ENCODE measurements around the gene EGFL7. TPM values are rescaled to one million over a fixed set of nuclear protein-coding genes. Genes with fewer than 3 reads are reported as not detected.

Gene EGFL7
- total RNA-seq, 2 experiments from 2014 or later = 0.90 to 0.93 TPM

DNA sequence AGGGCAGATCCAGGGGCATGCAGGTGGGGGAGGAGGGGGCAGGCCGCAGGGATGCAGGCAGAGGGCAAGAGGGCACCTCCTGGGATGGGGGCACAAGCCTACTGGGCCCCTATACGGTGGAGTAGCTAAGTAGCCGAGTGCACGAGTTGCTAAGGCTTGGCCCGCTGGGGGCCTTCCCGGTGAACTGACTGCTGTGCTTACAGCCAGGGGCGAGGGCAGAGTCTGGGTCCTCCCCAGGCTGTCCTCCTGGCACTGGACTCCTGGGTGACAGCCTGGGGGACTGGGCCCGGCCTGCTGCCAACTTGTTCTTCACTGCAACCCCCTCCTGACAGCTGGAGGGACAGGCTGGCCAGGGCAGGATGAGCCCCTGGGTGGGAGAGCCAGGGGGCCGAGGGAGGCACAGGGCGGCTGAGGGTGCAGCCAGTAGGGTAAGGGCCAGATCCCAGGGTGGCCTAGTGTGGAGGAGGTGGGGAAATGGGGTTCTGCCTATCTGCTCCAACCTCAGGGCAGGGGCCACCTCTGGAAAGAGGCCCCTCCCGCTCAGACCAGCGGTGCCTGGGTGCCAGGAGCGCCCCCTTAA is 1.7 kb upstream of the EGFL7 start:
- H3K4me3 Mint-ChIP-seq = no peak overlapping the region
- no peaks in the 10 kb centered on the region for H3K36me3 Mint-ChIP-seq
- peaks cover 36% of the 10 kb centered on the region for H3K27me3 Mint-ChIP-seq
- H3K9me3 Mint-ChIP-seq = no peaks in the 10 kb centered on the region
- POLR2A ChIA-PET = no interaction called here
- H3K4me1 Mint-ChIP-seq (ENCODE audit: low read depth) = peaks cover 10% of the 10 kb centered on the region
- intact Hi-C loops (cut with micrococcal nuclease) = no loop called here
- CTCF ChIA-PET = interaction anchor here (1.0 kb wide), 1 partner anchor 10 kb away, joined by 3 read pairs; no protein-coding TSS in a partner anchor
- no peak overlapping the region for H3K27ac Mint-ChIP-seq
- no peak for DNase-seq

GRCh38 chr9:136661641-136662325 is 933 bp upstream of the EGFL7 start:
- H3K27me3 Mint-ChIP-seq = peaks cover 36% of the 10 kb centered on the region
- H3K9me3 Mint-ChIP-seq = no peaks in the 10 kb centered on the region
- no peak overlapping the region for H3K27ac Mint-ChIP-seq
- DNase-seq = no peak
- no peaks in the 10 kb centered on the region for H3K36me3 Mint-ChIP-seq
- intact Hi-C loops (cut with micrococcal nuclease) = no loop called here
- no peak overlapping the region for H3K4me3 Mint-ChIP-seq
- ChIA-PET CTCF (interaction anchor here (1.0 to 1.4 kb wide), 2 partner anchors 10 to 17 kb away, joined by 3 to 4 read pairs; no protein-coding TSS in a partner anchor), POLR2A (no interaction called here)
- peaks cover 10% of the 10 kb centered on the region for H3K4me1 Mint-ChIP-seq (ENCODE audit: low read depth)

- no peak overlapping the region for H3K4me3 Mint-ChIP-seq
- peaks cover 10% of the 10 kb centered on the region for H3K4me1 Mint-ChIP-seq (ENCODE audit: low read depth)
- intact Hi-C loops (cut with micrococcal nuclease) = no loop called here
- CTCF ChIA-PET = interaction anchor here (1.0 to 1.4 kb wide), 2 partner anchors 9 to 17 kb away, joined by 3 to 4 read pairs; no protein-coding TSS in a partner anchor
- POLR2A ChIA-PET = no interaction called here
- no peaks in the 10 kb centered on the region for H3K36me3 Mint-ChIP-seq
- H3K9me3 Mint-ChIP-seq = no peaks in the 10 kb centered on the region
- no peak overlapping the region for H3K27ac Mint-ChIP-seq
- H3K27me3 Mint-ChIP-seq = peaks cover 31% of the 10 kb centered on the region
- DNase-seq = no peak
Observed at GRCh38 chr9:136662326-136662655, 425 bp upstream of the EGFL7 start.

GRCh38 chr9:136664000-136664915 is 1.5 kb downstream of the EGFL7 start:
- intact Hi-C loops (cut with micrococcal nuclease) = no loop called here
- peaks cover 2% of the 10 kb centered on the region for H3K4me1 Mint-ChIP-seq (ENCODE audit: low read depth)
- peaks cover 23% of the 10 kb centered on the region for H3K27me3 Mint-ChIP-seq
- DNase-seq = no peak
- H3K4me3 Mint-ChIP-seq = no peak overlapping the region
- ChIA-PET POLR2A (no interaction called here), CTCF (interaction anchor here (0.7 to 1.6 kb wide), 4 partner anchors 8 to 178 kb away, joined by 3 to 4 read pairs (median 4); no protein-coding TSS in a partner anchor)
- H3K36me3 Mint-ChIP-seq = no peaks in the 10 kb centered on the region
- H3K9me3 Mint-ChIP-seq = no peaks in the 10 kb centered on the region
- H3K27ac Mint-ChIP-seq = no peak overlapping the region

- H3K36me3 Mint-ChIP-seq = no peaks in the 10 kb centered on the region
- peaks cover 18% of the 10 kb centered on the region for H3K27me3 Mint-ChIP-seq
- DNase-seq = peak; percentile 27
- no peaks in the 10 kb centered on the region for H3K9me3 Mint-ChIP-seq
- peak overlapping the region; percentile 62 for H3K4me3 Mint-ChIP-seq
- H3K4me1 Mint-ChIP-seq (ENCODE audit: low read depth) = peaks cover 2% of the 10 kb centered on the region
- H3K27ac Mint-ChIP-seq = no peak overlapping the region
- intact Hi-C loops (cut with micrococcal nuclease) = no loop called here
- POLR2A ChIA-PET = no interaction called here
- CTCF ChIA-PET = interaction anchor here (1.3 to 1.6 kb wide), 2 partner anchors 9 to 62 kb away, joined by 3 to 4 read pairs; no protein-coding TSS in a partner anchor
Observed at GRCh38 chr9:136665111-136665703, 2.5 kb downstream of the EGFL7 start.

DNA sequence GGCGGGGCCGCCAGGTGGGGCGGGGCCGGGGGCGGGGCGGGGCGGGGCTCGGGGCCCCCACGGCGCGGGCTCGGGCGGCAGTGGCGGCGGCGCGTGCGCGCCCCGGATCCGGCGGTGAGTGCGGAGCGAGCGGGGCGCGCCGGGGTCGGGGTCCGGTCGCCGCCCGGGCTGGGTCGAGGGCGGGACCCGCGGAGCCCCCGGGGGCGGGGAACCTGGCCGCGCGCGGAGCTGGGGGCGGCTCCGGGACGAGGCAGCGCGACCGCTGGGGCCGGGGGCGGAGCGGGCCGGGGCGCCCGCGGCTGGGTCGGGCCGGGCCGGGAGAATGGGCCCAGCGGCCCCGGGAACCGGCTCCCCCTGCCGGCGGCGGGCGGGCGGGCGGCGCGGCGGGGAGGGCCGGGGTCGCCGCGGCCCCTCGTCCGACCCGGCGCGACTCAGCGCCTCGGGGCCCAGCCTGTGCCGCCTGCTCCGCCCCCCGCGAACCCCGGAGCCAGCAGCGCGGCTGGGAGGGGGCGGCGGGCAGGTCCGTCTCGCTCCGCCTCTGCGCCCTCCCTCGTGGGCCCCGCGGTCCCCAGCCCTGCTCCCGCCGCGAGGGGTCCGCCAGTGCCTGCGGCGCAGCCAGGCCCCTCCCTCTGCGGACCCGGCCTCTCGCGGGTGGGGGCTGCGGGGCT is 3.1 kb downstream of the EGFL7 start:
- Mint-ChIP-seq H3K4me1 (ENCODE audit: low read depth) (peaks cover 2% of the 10 kb centered on the region), H3K27me3 (peaks cover 18% of the 10 kb centered on the region), H3K27ac (no peak overlapping the region), H3K36me3 (no peaks in the 10 kb centered on the region), H3K9me3 (no peaks in the 10 kb centered on the region), H3K4me3 (no peak overlapping the region)
- ChIA-PET POLR2A (no interaction called here), CTCF (interaction anchor here (1.6 kb wide), 1 partner anchor 61 kb away, joined by 4 read pairs; no protein-coding TSS in a partner anchor)
- no peak for DNase-seq
- intact Hi-C loops (cut with micrococcal nuclease) = no loop called here

- peaks cover 18% of the 10 kb centered on the region for H3K27me3 Mint-ChIP-seq
- POLR2A ChIA-PET = no interaction called here
- no peaks in the 10 kb centered on the region for H3K9me3 Mint-ChIP-seq
- CTCF ChIA-PET = interaction anchor here (1.6 kb wide), 1 partner anchor 60 kb away, joined by 4 read pairs; no protein-coding TSS in a partner anchor
- H3K36me3 Mint-ChIP-seq = no peaks in the 10 kb centered on the region
- H3K27ac Mint-ChIP-seq = no peak overlapping the region
- intact Hi-C loops (cut with micrococcal nuclease) = no loop called here
- no peak for DNase-seq
- peaks cover 2% of the 10 kb centered on the region for H3K4me1 Mint-ChIP-seq (ENCODE audit: low read depth)
- H3K4me3 Mint-ChIP-seq = peak overlapping the region; percentile 46
Observed at GRCh38 chr9:136666372-136667213, 3.9 kb downstream of the EGFL7 start.

- peaks cover 18% of the 10 kb centered on the region for H3K27me3 Mint-ChIP-seq
- H3K9me3 Mint-ChIP-seq = no peaks in the 10 kb centered on the region
- H3K4me1 Mint-ChIP-seq (ENCODE audit: low read depth) = peaks cover 2% of the 10 kb centered on the region
- ChIA-PET CTCF (interaction anchor here (1.6 kb wide), 1 partner anchor 182 kb away, joined by 8 read pairs; no protein-coding TSS in a partner anchor), POLR2A (no interaction called here)
- no peak overlapping the region for H3K27ac Mint-ChIP-seq
- DNase-seq = no peak
- no peaks in the 10 kb centered on the region for H3K36me3 Mint-ChIP-seq
- H3K4me3 Mint-ChIP-seq = no peak overlapping the region
- intact Hi-C loops (cut with micrococcal nuclease) = no loop called here
Observed at GRCh38 chr9:136667214-136667939, 4.7 kb downstream of the EGFL7 start.

- H3K27me3 Mint-ChIP-seq = peaks cover 18% of the 10 kb centered on the region
- ChIA-PET CTCF (interaction anchor here (1.6 kb wide), 1 partner anchor 183 kb away, joined by 8 read pairs; no protein-coding TSS in a partner anchor), POLR2A (no interaction called here)
- H3K9me3 Mint-ChIP-seq = no peaks in the 10 kb centered on the region
- intact Hi-C loops (cut with micrococcal nuclease) = no loop called here
- DNase-seq = no peak
- H3K4me1 Mint-ChIP-seq (ENCODE audit: low read depth) = peaks cover 2% of the 10 kb centered on the region
- H3K27ac Mint-ChIP-seq = no peak overlapping the region
- no peaks in the 10 kb centered on the region for H3K36me3 Mint-ChIP-seq
- H3K4me3 Mint-ChIP-seq = no peak overlapping the region
Observed at GRCh38 chr9:136667940-136668760, 5.4 kb downstream of the EGFL7 start.

Data from activated CD4-positive, alpha-beta memory T cell treated with anti-CD3 and anti-CD28 coated beads for 36 hours (primary cell).